Right ventricle myocardium superior (tissue), 1 donor: ENCODE data around the gene RAB11FIP4. TPM values are rescaled to one million over a fixed set of nuclear protein-coding genes. Genes with fewer than 3 reads are reported as not detected.

Experiments
- ATAC-seq: fragments of 200-7000 bp; cut with Tn5 transposase; one replicate; pipeline ENCODE4 v1.9.1; 2020; ENCODE audit warnings: mild to moderate bottlenecking; ENCODE audit not compliant: poor library complexity
- DNase-seq: peaks from one replicate; pipeline ENCODE4 v3.0.0-alpha.2; 2020
- intact Hi-C: fragments of 100-400 bp; cut with DNase I; formaldehyde crosslinking; loops from one replicate; pipeline ENCODE4 v1.11.2; 2022
- total RNA-seq: library from RNA; stranded (reverse); fragmentation: NEBNext Ultra II Directional; extraction: Animal tissue kit (Norgen Biotek cat#: 25700); gene quantifications from one replicate; pipeline ENCODE4 v1.2.1, GENCODE V29; 2021
- donor health status: DM: no; HTN: yes; CAD: no; lungs with severe emphysema.

RAB11FIP4 gene
- total RNA-seq, 1 donor from 2014 or later = 12.0 TPM

DNA sequence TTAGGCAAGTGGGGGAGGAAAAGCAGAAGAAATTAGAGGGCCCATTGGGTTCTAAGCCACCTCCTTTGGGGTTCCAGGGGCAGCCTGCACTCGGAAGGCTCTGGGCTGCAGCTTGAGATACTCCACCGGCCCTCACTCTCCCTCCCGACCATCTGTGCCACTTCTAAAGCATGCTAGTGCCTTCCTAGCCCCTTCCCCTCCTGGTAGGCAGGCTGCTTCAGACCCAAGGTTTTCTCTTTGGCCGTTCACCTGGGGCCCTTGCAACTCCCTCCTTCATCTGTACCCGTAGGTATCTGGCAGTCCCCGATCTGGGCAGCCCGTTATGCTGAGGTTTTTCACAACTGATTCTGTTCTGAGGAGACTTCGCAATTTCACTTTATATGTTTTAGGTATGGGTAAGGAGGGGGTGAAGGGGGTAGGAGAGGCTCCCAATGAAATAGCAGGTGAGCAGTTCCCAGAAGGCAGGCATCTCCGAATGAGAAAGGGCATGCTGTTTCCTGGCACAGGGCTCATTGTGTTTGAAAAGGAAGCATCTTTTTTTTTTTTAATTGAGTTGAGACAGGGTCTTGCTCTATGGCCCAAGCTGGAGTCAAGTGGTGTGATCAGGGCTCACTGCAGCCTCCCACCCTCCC lies 98.7 kb downstream of the RAB11FIP4 start:
- intact Hi-C loops = no loop called here
- no peak for DNase-seq
- ATAC-seq = no peak

DNA sequence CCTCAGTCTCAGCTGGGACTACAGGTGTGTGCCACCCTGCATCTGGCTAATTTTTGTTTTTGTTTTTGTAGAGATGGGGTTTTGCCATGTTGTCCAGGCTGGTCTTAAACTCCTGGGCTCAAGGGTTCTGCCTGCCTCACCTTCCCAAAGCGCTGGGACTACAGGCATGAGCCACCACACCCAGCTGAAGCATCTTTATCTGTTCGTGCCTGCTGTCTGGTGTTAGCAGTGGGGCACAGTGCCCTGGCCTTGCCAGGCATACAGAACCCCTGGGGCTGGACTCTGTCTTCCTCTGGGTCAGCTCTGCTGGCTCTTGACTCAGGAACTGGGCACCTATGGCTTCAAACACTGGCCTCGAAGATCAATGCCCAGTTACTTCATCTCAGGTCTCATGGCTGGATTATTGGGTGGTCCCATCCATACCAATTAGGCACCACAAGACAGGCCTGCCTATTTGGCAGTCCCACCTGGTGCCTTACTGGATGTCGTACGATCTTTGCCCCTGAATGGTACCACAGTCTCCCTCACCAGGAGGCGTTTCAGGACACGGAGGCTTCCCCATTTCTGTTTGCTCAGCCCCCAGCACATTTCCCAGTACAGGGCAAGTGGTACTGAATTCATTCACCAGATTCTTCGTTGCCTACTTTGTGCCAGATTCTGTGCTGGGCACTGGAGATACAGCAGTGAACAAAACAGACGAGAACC lies 99.3 kb downstream of the RAB11FIP4 start:
- intact Hi-C loops = no loop called here
- ATAC-seq = no peak
- no peak for DNase-seq

DNA sequence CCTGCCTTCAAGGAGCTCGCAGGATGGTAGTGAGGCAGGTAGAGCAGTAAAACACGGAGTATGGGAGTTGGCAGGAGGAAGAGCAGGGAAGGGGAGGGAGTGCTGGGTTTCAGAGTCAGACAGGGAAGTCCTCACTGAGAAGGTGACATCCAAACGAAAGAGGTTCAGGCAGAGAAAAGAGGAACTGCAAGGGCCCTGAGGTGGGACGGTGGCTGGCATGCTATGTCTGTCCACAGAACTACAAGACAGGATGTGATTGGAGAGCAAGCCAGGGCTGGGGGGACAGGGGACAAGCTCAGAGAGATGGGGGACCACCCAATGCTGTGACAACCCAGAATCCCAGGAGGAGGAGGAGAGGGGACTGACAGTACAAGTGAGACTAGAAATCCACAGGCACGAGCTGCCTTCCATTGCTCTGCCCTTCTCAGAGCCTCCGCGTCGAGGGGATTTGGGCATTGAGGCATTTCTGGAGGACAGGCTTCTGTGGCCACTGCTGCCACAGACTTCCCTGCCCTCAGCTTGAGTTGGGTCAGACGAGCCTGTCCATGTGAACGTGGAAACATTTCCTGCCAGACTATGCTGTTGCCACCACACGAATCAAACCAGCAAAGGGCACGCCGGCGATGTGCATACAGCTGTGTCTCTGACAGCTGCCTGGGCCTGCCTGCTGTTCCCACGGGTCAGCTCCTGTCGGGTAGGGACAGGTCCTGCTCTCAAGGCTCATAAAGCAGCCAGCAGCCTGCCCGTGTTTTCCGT lies 100.1 kb downstream of the RAB11FIP4 start:
- DNase-seq (no peak), ATAC-seq (no peak)
- intact Hi-C loops = no loop called here

DNA sequence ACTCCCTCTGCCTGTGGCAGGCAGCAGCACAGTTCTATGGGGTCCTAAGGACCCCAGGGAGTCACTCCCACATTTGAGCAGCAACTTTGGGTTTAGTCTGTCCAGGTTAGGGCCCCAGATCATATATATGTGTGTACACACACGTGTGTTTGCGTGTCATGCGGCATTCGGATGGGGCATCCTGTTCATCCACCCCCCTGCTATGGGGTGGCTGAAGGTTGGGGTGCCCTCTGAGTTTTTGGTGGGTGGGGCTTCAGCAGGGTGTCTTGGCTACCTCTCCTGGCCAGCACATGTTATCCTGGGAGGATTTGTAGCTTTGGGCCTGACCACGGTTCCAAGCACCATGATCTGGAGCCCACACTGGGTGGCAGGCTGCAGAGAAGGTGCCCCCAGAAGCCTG lies 100.7 kb downstream of the RAB11FIP4 start:
- DNase-seq (no peak), ATAC-seq (no peak)
- intact Hi-C loops = no loop called here

DNA sequence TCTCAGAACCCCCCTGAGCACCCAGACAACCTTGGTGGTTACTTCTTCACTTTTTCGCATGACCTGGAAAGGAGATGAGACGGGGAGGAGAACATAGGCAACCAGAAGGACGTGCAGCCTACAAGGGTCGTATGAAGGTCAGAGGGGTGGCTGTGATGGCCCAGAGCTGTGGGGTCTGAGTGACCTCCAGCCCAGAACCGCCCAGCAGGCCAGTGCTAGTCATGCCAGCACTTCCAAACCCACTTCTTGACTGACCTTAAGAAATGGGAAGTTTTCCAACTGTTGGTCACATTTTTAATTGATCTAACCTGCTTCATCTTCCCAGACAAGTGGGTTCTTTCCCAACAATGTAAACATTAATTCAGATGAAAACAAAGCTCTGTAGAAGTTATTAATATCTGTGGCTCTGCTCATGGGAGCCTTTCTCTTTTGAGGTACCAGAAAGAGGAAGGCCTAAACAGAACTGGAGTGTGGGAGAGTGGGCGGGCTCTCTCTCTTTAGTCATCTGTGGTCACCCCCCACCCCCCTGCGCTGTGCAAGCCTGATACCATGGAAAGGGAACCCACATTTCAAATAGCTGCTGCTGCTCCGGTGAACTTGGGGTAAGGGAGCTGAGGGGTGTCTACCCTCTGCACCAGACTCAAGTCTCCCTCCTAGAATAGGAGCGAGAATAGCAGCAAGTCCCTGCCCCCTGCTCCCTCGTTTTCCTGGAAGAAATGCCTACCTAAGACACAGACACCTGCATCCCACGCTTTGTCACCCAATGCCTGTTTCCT lies 101.6 kb downstream of the RAB11FIP4 start:
- ATAC-seq (no peak), DNase-seq (peak; percentile 74)
- intact Hi-C loops = no loop called here

DNA sequence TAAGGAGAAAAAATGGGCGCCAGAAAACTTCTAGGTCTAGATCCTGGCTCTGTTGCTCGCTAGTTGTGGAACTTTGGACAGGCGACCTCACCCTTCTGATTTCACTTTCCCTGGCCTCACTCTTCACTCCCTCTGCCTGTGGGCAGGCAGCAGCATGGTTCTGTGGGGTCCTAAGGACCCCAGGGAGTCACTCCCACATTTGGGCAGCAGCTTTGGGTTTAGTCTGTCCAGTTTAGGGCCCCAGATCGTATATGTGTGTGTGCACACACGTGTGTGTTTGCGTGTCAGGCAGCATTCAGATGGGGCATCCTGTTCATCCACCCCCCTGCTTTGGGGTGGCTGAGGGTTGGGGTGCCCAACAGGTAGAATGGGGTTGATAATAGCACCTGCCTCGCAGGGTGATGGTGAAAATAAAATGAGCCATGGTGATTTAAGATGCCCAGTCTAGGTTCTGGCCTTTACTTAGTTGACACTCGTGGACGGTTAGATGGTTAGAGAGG lies 102.2 kb downstream of the RAB11FIP4 start:
- no peak for ATAC-seq
- no peak for DNase-seq
- intact Hi-C loops = no loop called here

DNA sequence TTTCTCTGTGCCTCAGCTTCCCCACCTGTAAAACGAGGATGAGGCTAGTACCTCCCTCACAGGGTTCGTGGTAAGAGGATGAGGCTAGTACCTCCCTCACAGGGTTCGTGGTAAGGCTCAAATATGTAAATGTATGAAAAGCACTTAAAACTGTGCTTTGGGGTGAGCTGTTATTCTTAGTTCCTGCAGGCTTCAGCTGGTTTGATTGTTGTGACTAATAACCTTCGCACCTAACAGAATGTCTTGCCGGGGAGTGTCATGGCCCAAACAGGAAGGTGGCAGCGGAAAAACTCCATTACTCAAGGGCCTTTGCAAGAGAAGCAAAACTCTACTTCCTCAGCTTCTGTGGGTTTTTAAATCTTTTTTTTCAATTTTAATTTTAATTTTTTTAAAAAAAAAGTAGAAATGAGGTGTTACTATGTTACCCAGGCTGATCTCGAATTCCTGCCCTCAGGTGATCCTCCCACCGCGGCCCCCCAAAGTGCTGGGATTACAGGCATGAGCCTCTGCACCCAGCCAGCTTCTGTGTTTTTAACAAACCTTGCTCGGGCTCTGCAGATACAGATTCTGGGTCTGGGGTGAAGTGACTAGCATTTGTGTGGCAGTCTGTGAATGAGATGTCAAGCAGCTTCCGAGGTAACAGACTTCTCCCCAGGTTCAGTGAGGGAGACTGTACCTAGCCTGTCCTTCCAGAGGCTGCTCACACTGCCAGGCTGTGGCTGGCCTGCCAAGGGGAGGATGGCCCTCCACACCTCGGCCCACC lies 103.0 kb downstream of the RAB11FIP4 start:
- no peak for DNase-seq
- intact Hi-C loops = no loop called here
- ATAC-seq = no peak

DNA sequence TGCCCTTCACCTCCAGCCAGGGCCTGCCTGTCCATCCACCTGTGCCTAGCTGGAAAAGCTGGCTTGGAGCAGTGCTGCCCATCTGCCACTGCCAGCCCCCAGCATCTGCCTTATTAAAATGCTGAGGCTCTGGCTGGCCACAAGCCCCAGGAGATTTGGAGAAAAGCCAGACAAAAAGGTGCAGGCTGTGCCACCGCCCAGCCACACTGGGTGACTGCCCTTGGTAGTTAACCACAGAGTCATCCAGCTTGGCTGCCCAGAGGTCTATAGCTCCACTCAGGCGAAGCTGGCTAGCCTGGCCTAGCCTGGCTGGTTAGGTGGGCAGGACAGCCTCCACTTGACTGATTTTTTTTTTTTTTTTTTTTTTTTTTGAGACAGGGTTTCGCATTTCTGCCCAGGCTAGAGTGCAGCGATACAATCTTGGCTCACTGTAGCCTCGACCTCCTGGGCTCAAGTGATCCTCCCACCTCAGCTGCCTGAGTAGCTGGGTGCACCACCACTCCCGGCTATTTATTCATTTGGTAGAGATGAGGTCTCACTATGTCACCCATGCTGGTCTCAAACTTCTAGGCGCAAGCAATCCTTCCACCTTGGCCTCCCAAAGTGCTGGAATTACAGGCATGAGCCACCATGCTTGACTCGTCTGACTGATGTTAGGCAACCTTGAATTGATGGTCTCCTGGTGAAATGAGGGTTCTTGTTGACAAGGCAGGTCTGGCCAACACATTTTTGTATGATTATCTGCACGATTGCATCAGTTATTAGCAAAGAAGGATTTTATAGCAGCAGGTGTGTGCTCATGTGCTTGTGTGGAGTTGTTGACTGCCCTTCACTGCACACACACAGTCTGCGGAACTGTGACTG lies 103.8 kb downstream of the RAB11FIP4 start:
- ATAC-seq (peak; percentile 60), DNase-seq (no peak)
- intact Hi-C loops = no loop called here

DNA sequence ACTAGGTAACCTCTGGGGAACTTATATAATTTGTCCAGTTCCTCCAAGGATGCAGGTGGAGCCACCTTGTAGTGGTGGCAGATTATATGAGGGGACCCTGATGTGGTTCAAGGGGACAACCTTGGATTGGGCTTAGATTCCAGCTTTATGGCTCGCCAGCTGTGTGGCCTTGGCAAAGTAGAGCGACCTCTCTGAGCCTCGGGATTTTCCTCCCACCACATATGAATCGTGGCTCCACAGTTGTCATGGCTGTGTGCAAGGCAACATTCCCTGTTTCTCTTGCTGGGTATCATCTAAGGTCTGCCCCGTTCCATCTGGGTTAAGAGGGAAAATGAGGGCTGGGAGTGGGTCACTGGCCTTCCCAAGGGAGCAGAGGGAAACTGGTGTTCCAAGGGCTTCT lies 104.6 kb downstream of the RAB11FIP4 start:
- no peak for ATAC-seq
- DNase-seq = no peak
- intact Hi-C loops = no loop called here

DNA sequence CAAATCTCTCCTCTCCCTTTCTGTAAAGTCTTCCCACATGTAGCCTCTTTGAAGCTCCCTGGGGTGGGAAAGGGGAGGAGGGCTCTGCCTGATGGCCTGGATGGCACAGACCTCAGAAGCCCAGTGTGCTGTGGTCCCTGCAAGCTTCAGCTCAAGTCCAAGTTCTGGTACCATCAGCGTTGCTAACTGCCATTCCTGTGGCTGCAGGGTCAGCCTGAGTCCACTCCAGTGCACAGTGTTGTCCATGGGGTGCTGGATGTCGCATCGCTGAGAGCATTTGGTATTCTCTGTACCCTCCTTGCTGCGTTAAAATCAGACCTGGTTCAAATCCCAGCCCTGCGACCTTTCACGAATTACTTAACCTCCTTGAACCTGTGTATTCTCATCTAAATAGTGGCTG lies 105.1 kb downstream of the RAB11FIP4 start:
- intact Hi-C loops = no loop called here
- no peak for DNase-seq
- ATAC-seq = no peak

DNA sequence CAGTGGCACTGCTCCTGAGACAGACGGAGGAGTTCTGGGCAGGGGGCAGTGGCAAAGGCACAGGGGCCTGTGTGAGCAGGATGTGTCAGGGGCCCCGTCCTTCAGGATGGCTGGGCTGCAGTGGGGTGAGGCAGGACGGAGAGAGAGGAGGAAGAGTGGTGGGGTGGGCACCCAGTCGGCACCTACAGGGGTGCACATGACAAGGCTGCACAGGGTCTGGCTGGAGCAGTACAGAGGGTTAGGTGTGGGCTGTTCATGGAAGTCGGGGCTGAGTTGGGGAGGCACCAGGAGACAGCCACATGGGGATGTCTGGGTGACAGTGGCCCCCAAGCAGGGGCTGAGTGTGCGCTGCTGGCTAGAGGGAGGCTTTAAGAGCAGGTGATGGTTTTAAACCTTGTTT lies 106.0 kb downstream of the RAB11FIP4 start:
- DNase-seq (no peak), ATAC-seq (no peak)
- intact Hi-C loops = no loop called here

DNA sequence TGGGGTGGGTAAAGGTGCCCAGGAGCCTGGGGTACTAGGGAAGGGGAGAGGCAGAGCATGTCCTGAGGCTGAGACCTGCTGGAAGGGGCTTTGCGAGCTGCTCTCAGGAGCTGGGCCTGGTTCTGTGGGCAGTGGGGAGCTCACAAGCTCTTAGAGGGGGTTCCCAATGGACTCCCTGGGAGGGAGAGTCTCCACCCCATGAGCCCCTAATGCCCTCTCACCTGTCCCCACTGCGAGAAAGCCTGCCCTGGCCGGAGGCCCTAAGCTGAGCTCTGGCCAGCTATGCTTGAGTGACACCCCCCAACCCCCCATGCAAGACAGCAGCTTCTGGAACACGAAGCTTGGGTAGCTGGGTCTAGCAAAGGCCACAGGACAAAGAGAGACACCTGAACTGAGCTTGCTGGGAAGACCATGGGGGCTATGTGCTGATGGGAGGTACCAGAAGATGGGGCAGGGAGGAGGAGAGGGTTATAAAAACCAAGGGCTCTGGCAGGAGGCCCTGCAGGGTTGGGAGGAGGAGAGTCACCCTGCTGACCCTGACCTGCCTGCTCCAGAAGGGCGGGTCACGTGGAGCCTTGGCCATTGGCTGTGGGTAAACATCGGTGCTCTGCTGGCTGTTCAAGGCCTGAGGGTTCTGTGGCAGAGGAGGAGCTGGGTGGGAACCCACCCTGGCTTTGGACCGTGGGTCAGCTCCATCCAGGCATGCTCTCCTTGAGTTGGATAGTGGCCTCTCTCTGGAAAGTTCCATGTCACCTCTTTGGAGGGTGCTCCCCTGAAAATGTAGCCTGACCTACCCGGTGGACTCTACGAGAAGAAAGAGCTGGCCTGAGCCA lies 106.7 kb downstream of the RAB11FIP4 start:
- intact Hi-C loops = no loop called here
- DNase-seq (no peak), ATAC-seq (no peak)

DNA sequence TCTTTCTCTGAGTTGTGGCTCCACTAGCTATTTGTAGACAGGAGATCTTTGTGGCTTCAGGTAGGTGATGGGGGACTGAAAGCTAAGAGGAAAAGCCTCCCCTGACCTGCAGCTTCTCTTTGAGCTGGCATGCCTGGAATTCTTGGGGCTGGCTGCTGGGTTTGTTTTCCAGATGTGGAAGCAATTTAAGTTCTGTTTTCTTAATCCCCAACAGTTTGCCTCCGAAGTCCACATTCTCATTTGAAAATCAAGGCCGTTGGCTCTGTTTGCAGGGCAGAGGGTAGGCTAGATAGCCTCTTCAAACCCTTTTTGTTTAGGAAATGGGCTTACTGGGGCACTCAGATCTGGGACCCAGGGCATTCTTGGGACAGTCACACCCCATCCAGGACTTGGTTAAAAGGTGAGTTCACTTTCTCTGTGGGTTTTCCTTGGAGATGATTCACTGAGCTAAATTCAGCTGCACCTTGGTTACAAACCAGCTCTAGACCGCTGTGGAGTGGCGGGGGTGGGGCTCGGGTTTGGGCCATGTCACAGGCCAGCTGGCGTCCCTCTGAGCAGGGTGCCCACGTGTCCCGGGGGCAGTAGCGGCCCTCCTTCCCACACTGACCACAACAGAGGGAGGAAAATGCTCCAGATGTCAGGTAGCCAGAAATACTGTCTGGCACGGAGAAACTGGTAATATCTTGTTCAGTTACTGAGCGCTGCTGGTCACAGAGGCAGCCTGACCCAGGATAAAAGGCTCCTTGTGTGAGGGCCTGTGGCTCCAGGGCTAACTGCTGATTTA lies 108.5 kb downstream of the RAB11FIP4 start:
- ATAC-seq = peak; percentile 90
- intact Hi-C loops = no loop called here
- DNase-seq = peak; percentile 78

DNA sequence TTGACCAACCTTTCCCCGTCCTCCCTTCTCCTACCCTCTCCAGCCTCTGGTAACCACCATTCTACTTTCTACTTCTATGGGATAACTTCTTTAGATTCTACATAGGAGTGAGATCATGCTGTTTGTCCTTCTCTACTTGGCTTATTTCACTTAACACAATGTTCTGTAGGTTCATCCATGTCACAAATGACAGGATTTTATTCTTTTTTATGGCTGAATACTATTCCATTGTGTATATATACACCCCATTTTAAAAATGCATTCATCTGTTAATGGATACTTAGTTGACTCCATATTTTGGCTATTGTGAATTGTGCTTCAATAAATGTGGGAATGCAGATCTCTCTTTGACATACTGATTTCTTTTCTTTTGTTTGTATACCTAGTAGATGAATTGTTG lies 115.0 kb downstream of the RAB11FIP4 start:
- no peak for DNase-seq
- intact Hi-C loops = no loop called here
- no peak for ATAC-seq

DNA sequence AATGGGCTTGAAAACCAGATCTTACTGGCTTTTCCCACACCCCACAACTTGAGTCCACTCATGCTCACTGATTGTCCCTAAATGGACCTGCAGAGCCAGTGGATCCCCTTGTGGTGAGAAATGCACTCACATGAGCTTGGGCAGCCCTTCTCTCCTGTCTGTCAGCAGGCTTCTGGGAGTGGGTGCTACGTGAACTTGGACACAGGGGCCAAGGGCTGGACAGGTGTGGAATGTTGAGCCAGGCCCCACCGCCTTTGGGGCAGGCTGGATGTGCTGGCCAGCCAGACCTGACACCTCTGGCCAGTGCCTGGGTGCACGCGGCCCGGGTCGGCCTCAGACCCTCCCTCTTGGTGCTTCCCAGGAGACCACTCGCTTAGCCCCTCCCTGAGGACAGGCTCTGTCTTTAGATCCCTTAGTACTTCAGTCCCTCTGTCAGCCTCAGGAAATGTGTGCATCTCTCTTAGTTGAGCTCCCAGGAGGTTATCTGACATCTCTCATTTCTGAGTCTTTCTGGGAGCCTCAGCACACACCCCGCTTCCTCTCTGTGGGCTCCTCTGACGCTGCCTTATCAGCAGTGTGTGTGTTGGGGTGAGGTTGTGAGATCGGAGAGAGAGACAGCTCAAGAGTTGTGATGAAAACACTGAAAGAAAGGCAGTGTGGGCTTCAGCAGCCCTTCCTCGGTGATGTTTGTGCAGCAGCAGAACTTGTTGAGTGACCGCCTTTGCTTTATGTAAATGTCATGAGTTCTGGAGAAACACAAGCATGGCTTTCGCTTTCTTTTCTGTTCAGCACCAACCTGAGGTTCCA lies 117.0 kb downstream of the RAB11FIP4 start:
- intact Hi-C loops = no loop called here
- ATAC-seq = no peak
- DNase-seq = no peak
